NCI-H1930 (cell line): ENCODE measurements around the gene SEMA3D.

Experiments
- DNase-seq, 2 experiments: peaks; one replicate each; lab custom pipeline; 2025; lab: John Stamatoyannopoulos, UW

The SEMA3D gene

GRCh38 chr7:85125651-85126131 is 61.2 kb downstream of the SEMA3D start:
- DNase-seq, result no peak

- no peak for DNase-seq
Measured at GRCh38 chr7:85125176-85125575, 61.7 kb downstream of the SEMA3D start.

GRCh38 chr7:85119934-85120333 is 66.9 kb downstream of the SEMA3D start:
- DNase-seq, result no peak

GRCh38 chr7:85115862-85116261 is 71.0 kb downstream of the SEMA3D start:
- DNase-seq, result no peak

GRCh38 chr7:85115006-85115405 is 71.8 kb downstream of the SEMA3D start:
- no peak for DNase-seq

GRCh38 chr7:85114342-85114741 is 72.5 kb downstream of the SEMA3D start:
- DNase-seq, result no peak

- DNase-seq, result no peak
Measured at GRCh38 chr7:85111761-85112160, 75.1 kb downstream of the SEMA3D start.

GRCh38 chr7:85106719-85107118 is 80.1 kb downstream of the SEMA3D start:
- no peak for DNase-seq

GRCh38 chr7:85104432-85105205 is 82.2 kb downstream of the SEMA3D start:
- DNase-seq, result no peak

- no peak for DNase-seq
Measured at GRCh38 chr7:85103962-85104361, 82.9 kb downstream of the SEMA3D start.

- DNase-seq, result no peak
Measured at GRCh38 chr7:85103357-85103756, 83.5 kb downstream of the SEMA3D start.

- DNase-seq, result no peak
Measured at GRCh38 chr7:85102813-85103350, 84.0 kb downstream of the SEMA3D start.

GRCh38 chr7:85101347-85101746 is 85.5 kb downstream of the SEMA3D start:
- no peak for DNase-seq

GRCh38 chr7:85097844-85098243 is 89.0 kb downstream of the SEMA3D start:
- DNase-seq, result no peak

GRCh38 chr7:85095806-85096205 is 91.0 kb downstream of the SEMA3D start:
- no peak for DNase-seq

GRCh38 chr7:85095366-85095765 is 91.5 kb downstream of the SEMA3D start:
- DNase-seq, result no peak

- no peak for DNase-seq
Measured at GRCh38 chr7:85094046-85094725, 92.7 kb downstream of the SEMA3D start.

GRCh38 chr7:85091565-85091928 is 95.3 kb downstream of the SEMA3D start:
- no peak for DNase-seq

- no peak for DNase-seq
Measured at GRCh38 chr7:85090919-85091564, 95.8 kb downstream of the SEMA3D start.

- no peak for DNase-seq
Measured at GRCh38 chr7:85090143-85090542, 96.7 kb downstream of the SEMA3D start.

GRCh38 chr7:85081846-85082245 is 105.0 kb downstream of the SEMA3D start:
- DNase-seq, result no peak

GRCh38 chr7:85081392-85081791 is 105.5 kb downstream of the SEMA3D start:
- no peak for DNase-seq

GRCh38 chr7:85079434-85079833 is 107.4 kb downstream of the SEMA3D start:
- no peak for DNase-seq
